Endothelial cell of umbilical vein (primary cell): Measurements from ENCODE around the gene PDCD2L. TPM values are rescaled to one million over a fixed set of nuclear protein-coding genes. Genes with fewer than 3 reads are reported as not detected.

Experiments used
- BruUV-seq: library from RNA; stranded (reverse); fragments of 400-500 nt; replicated peaks from 2 replicates; lab custom pipeline; 2021; lab: Mats Ljungman, UMichigan
- CTCF ChIA-PET: fragments of 300-600, 350-600 bp; sonication (Branson Sonifier 250); formaldehyde crosslinking; loops from one replicate; lab custom pipeline; 2021; ENCODE audit warnings: antibody characterized with exemption, inconsistent platforms; lab: Charles Lee
- POLR2A ChIA-PET: fragments of 300-600, 350-600 bp; sonication (Branson Sonifier 250); formaldehyde crosslinking; loops from one replicate; lab custom pipeline; 2021; ENCODE audit warnings: antibody characterized with exemption, inconsistent platforms; lab: Charles Lee
- DNase-seq: peaks from one replicate; pipeline ENCODE4 v3.0.0-alpha.2; 2011; ENCODE audit warnings: low read depth, low spot score
- FAIRE-seq: peaks from 2 replicates; lab custom pipeline; 2011; peaks lifted over from hg19 to GRCh38; lab: Jason Lieb, UNC
- H2AFZ ChIP-seq: 2 replicates; pipeline ENCODE4 v1.6.0; 2012; ENCODE audit warnings: low read depth, low read length, control low read depth, inconsistent platforms
- H3K27ac ChIP-seq: 2 replicates; pipeline ENCODE4 v1.5.1; 2011; ENCODE audit warnings: low read depth, mild to moderate bottlenecking, control low read depth, low read length, moderate library complexity; ENCODE audit not compliant: insufficient read depth
- H3K27me3 ChIP-seq, 2 experiments: 2 replicates each; pipeline versions ENCODE4 v1.6.0 to v1.6.1; 2011; ENCODE audit warnings: low read length in 2 of 2, mixed read lengths in 1 of 2; ENCODE audit not compliant: control insufficient read depth in 2 of 2, insufficient read depth in 2 of 2
- H3K36me3 ChIP-seq, 2 experiments: 2 replicates in 1 of 2; 3 replicates in 1 of 2; pipeline ENCODE4 v1.5.1; 2011; ENCODE audit warnings: low read length in 2 of 2, mild to moderate bottlenecking in 1 of 2, moderate library complexity in 1 of 2; ENCODE audit not compliant: control insufficient read depth in 2 of 2, insufficient read depth in 2 of 2; ENCODE audit errors: extremely low read depth in 1 of 2
- H3K4me1 ChIP-seq: 3 replicates; pipeline ENCODE4 v1.5.1; 2011; ENCODE audit warnings: mild to moderate bottlenecking, low read length; ENCODE audit not compliant: control insufficient read depth, insufficient read depth; ENCODE audit errors: extremely low read depth
- H3K4me2 ChIP-seq: 2 replicates; pipeline ENCODE4 v1.6.1; 2011; ENCODE audit warnings: low read length, control low read depth, mixed read lengths; ENCODE audit not compliant: insufficient read depth
- H3K4me3 ChIP-seq, 3 experiments: fragments of 200-600 bp in 1 of 3; sonication (generic), shearing (Covaris generic) in 1 of 3; replicated peaks in 1 of 3; 2 replicates each; pipeline ENCODE4 v1.5.1; 2011 to 2016; ENCODE audit warnings: control low read depth in 3 of 3, low read length in 3 of 3, mild to moderate bottlenecking in 2 of 3, inconsistent platforms in 1 of 3, low read depth in 1 of 3, moderate library complexity in 1 of 3; ENCODE audit not compliant: insufficient read depth in 1 of 3
- H3K79me2 ChIP-seq: 2 replicates; pipeline ENCODE4 v1.6.0; 2012; ENCODE audit warnings: low read length, inconsistent platforms; ENCODE audit not compliant: control insufficient read depth, insufficient read depth
- H3K9ac ChIP-seq: replicated peaks from 2 replicates; pipeline ENCODE3; 2011; ENCODE audit warnings: low read length, control low read depth; ENCODE audit not compliant: insufficient read depth; ENCODE audit errors: extremely low read depth
- H3K9me1 ChIP-seq: replicated peaks from 3 replicates; pipeline ENCODE4 v1.6.0; 2011; ENCODE audit warnings: mild to moderate bottlenecking, low read length; ENCODE audit not compliant: control insufficient read depth, insufficient read depth; ENCODE audit errors: extremely low read depth
- H3K9me3 ChIP-seq: replicated peaks from 2 replicates; pipeline ENCODE4 v1.5.1; 2012; ENCODE audit warnings: low read length, inconsistent platforms; ENCODE audit not compliant: control insufficient read depth, insufficient read depth
- H4K20me1 ChIP-seq: replicated peaks from 2 replicates; pipeline ENCODE3; 2011; ENCODE audit warnings: mild to moderate bottlenecking, low read length; ENCODE audit not compliant: control insufficient read depth, insufficient read depth; ENCODE audit errors: extremely low read depth
- CTCF ChIP-seq, 2 donors: IDR thresholded peaks; 1 replicate in 1 of 2; 2 replicates in 1 of 2; pipeline ENCODE4 v1.5.1; 2011; ENCODE audit warnings: low read length in 2 of 2, mild to moderate bottlenecking in 2 of 2, moderate library complexity in 2 of 2, control low read depth in 1 of 2, inconsistent platforms in 1 of 2, low read depth in 1 of 2; ENCODE audit not compliant: insufficient read depth in 1 of 2; ENCODE audit errors: extremely low read depth in 1 of 2
- EZH2 ChIP-seq: IDR thresholded peaks from 2 replicates; pipeline ENCODE4 v1.6.1; 2012; ENCODE audit warnings: borderline replicate concordance, low read depth, mild to moderate bottlenecking, moderate library complexity, low read length, inconsistent platforms; ENCODE audit not compliant: severe bottlenecking
- FOS ChIP-seq: IDR thresholded peaks from 2 replicates; pipeline ENCODE4 v1.6.1; 2011; ENCODE audit warnings: mild to moderate bottlenecking, low read length, moderate library complexity, borderline replicate concordance; ENCODE audit not compliant: insufficient read depth
- GATA2 ChIP-seq: IDR thresholded peaks from 2 replicates; pipeline ENCODE4 v1.7.0; 2011; ENCODE audit warnings: low read depth, mild to moderate bottlenecking, moderate library complexity, mixed read lengths, low read length; ENCODE audit not compliant: insufficient read length, insufficient read depth
- JUN ChIP-seq: IDR thresholded peaks from 2 replicates; pipeline ENCODE4 v1.6.1; 2011; ENCODE audit warnings: borderline replicate concordance, low read depth; ENCODE audit not compliant: insufficient read length, insufficient read depth
- MAX ChIP-seq: IDR thresholded peaks from 2 replicates; pipeline ENCODE4 v1.6.1; 2011; ENCODE audit not compliant: insufficient read depth, insufficient read length
- MYC ChIP-seq: IDR thresholded peaks from one replicate; pipeline ENCODE4 v1.6.1; 2011; ENCODE audit warnings: mild to moderate bottlenecking, low read depth, low read length
- POLR2A ChIP-seq: IDR thresholded peaks from 2 replicates; pipeline ENCODE4 v1.6.1; 2012; ENCODE audit warnings: low read depth, mild to moderate bottlenecking, control low read depth, low read length
- POLR2AphosphoS5 ChIP-seq: IDR thresholded peaks from 2 replicates; pipeline ENCODE4 v1.6.1; 2012; ENCODE audit warnings: low read depth, mild to moderate bottlenecking, control low read depth, low read length, moderate library complexity; ENCODE audit not compliant: insufficient read depth
- dilution Hi-C: fragments of 300-500 bp; cut with MboI; formaldehyde crosslinking; loops from one replicate; pipeline ENCODE4 v1.15.0; 2019; ENCODE audit warnings: low sequenced_read_pairs; ENCODE audit not compliant: extremely low pct_ligation_motif_present
- intact Hi-C: fragments of 100-400 bp; cut with micrococcal nuclease; formaldehyde crosslinking; loops from one replicate; pipeline ENCODE4 v1.10.0; 2022
- polyA plus RNA-seq, 4 experiments: library from polyadenylated mRNA; depleted of rRNA in 3 of 4; stranded (reverse) in 3 of 4; unstranded in 1 of 4; fragments of >200 nt; gene quantifications; 2 replicates each; pipeline versions ENCODE4 v1.2.1 to v1.2.3, GENCODE V29; 2011 to 2012; ENCODE audit warnings: missing spikeins in 1 of 4
- total RNA-seq: library from RNA; stranded (reverse); gene quantifications from 2 replicates; pipeline ENCODE4 v1.2.3, GENCODE V29; 2021

PDCD2L gene
- total and polyA plus RNA-seq, 2 donors (not counting 3 experiments of a cell fraction or from before 2014, with no cell fraction given) = 12.4 to 20.3 TPM

- CTCF ChIA-PET = no interaction called here
- no peak overlapping the region for H3K4me2 ChIP-seq
- peaks cover 29% of the 10 kb centered on the region for H3K79me2 ChIP-seq
- no peaks in the 10 kb centered on the region for H4K20me1 ChIP-seq
- POLR2A ChIA-PET = no interaction called here
- intact Hi-C loops = no loop called here
- no peak overlapping the region for H3K9ac ChIP-seq
- FAIRE-seq (no peak), DNase-seq (no peak)
- H2AFZ ChIP-seq = no peak overlapping the region
- TF ChIP-seq POLR2AphosphoS5 (no peak), MAX (no peak), CTCF (IDR thresholded peaks at IDR 0.05; ENCODE audit: extremely low read depth in 1 of 2, insufficient read depth in 1 of 2, low read depth in 1 of 2, low read length in 2 of 2) (no peak), EZH2 (no peak), JUN (no peak), POLR2A (no peak), MYC (no peak), GATA2 (no peak), FOS (no peak)
- H3K9me3 ChIP-seq = no peaks in the 10 kb centered on the region
- H3K4me1 ChIP-seq = peaks cover 15% of the 10 kb centered on the region
- H3K36me3 ChIP-seq = peaks cover 4 to 9% of the 10 kb centered on the region in 2 experiments
- H3K9me1 ChIP-seq = no peaks in the 10 kb centered on the region
- no TSS peak for BruUV-seq
- H3K27ac ChIP-seq = no peak overlapping the region
- dilution Hi-C loops = no loop called here
- no peaks in the 10 kb centered on the region for H3K27me3 ChIP-seq
- no peak overlapping the region for H3K4me3 ChIP-seq
Measured at GRCh38 chr19:34363930-34364329, 40.3 kb upstream of the PDCD2L start.
